ENCODE measurements around the gene TMEM200B. TPM values are rescaled to one million over a fixed set of nuclear protein-coding genes. Genes with fewer than 3 reads are reported as not detected.
"Not testable (repeated sequence)": the region's sequence is repeated elsewhere in the genome, so short reads cannot be mapped to it uniquely, and the experiment has no call there.

TMEM200B gene
- total RNA-seq, 1 donor from 2014 or later: 19.7 TPM

GRCh38 chr1:29082519-29082918, 41.2 kb downstream of the TMEM200B start:
- no peak overlapping the region for H3K27ac Mint-ChIP-seq (ENCODE audit: unreplicated experiment)
- H3K9me3 Mint-ChIP-seq (ENCODE audit: unreplicated experiment): no peaks in the 10 kb centered on the region
- no peaks in the 10 kb centered on the region for H3K27me3 Mint-ChIP-seq (ENCODE audit: unreplicated experiment)
- no peak overlapping the region for H3K4me3 Mint-ChIP-seq (ENCODE audit: unreplicated experiment)
- no peaks in the 10 kb centered on the region for H3K36me3 Mint-ChIP-seq (ENCODE audit: unreplicated experiment)
- no peak for DNase-seq (ENCODE audit: extremely low spot score, unreplicated experiment)
- H3K4me1 Mint-ChIP-seq (ENCODE audit: unreplicated experiment): no peaks in the 10 kb centered on the region
- TF ChIP-seq CTCF (IDR thresholded peaks at IDR 0.05): no peak

GRCh38 chr1:29081201-29081600, 42.5 kb downstream of the TMEM200B start:
- H3K4me1 Mint-ChIP-seq (ENCODE audit: unreplicated experiment): no peaks in the 10 kb centered on the region
- no peaks in the 10 kb centered on the region for H3K27me3 Mint-ChIP-seq (ENCODE audit: unreplicated experiment)
- H3K9me3 Mint-ChIP-seq (ENCODE audit: unreplicated experiment): no peaks in the 10 kb centered on the region
- no peaks in the 10 kb centered on the region for H3K36me3 Mint-ChIP-seq (ENCODE audit: unreplicated experiment)
- no peak for DNase-seq (ENCODE audit: extremely low spot score, unreplicated experiment)
- H3K4me3 Mint-ChIP-seq (ENCODE audit: unreplicated experiment): no peak overlapping the region
- H3K27ac Mint-ChIP-seq (ENCODE audit: unreplicated experiment): no peak overlapping the region
- TF ChIP-seq CTCF (IDR thresholded peaks at IDR 0.05): no peak

GRCh38 chr1:29079916-29080629, 43.6 kb downstream of the TMEM200B start:
- not testable (repeated sequence) for H3K36me3 Mint-ChIP-seq (ENCODE audit: unreplicated experiment); H3K4me3 Mint-ChIP-seq (ENCODE audit: unreplicated experiment); DNase-seq (ENCODE audit: extremely low spot score, unreplicated experiment); H3K27me3 Mint-ChIP-seq (ENCODE audit: unreplicated experiment); H3K27ac Mint-ChIP-seq (ENCODE audit: unreplicated experiment); H3K4me1 Mint-ChIP-seq (ENCODE audit: unreplicated experiment); H3K9me3 Mint-ChIP-seq (ENCODE audit: unreplicated experiment)

GRCh38 chr1:29077155-29077554, 46.5 kb downstream of the TMEM200B start:
- Mint-ChIP-seq H3K27ac (ENCODE audit: unreplicated experiment) (no peak overlapping the region), H3K27me3 (ENCODE audit: unreplicated experiment) (no peaks in the 10 kb centered on the region), H3K9me3 (ENCODE audit: unreplicated experiment) (no peaks in the 10 kb centered on the region), H3K4me3 (ENCODE audit: unreplicated experiment) (no peak overlapping the region), H3K4me1 (ENCODE audit: unreplicated experiment) (no peaks in the 10 kb centered on the region), H3K36me3 (ENCODE audit: unreplicated experiment) (no peaks in the 10 kb centered on the region)
- TF ChIP-seq CTCF (IDR thresholded peaks at IDR 0.05): no peak
- DNase-seq (ENCODE audit: extremely low spot score, unreplicated experiment): no peak

Other genes with a start within 250 kb of the TMEM200B start
- 9.7 and 12.7 TPM in 2 replicates for gene EPB41, start 209.3 kb downstream of the TMEM200B start, total RNA-seq
- 70.5 and 74.6 TPM in 2 replicates for gene SRSF4, start 58.0 kb upstream of the TMEM200B start, total RNA-seq
- gene MECR, start 107.0 kb upstream of the TMEM200B start, total RNA-seq: 20.5 and 22.5 TPM in 2 replicates
- gene PTPRU, start 112.6 kb upstream of the TMEM200B start, total RNA-seq: 3.5 and 4.8 TPM in 2 replicates